ENCODE measurements around the gene PCSK5.
"Not testable (repeated sequence)": the region's sequence is repeated elsewhere in the genome, so short reads cannot be mapped to it uniquely, and the experiment has no call there.

The PCSK5 gene

DNA sequence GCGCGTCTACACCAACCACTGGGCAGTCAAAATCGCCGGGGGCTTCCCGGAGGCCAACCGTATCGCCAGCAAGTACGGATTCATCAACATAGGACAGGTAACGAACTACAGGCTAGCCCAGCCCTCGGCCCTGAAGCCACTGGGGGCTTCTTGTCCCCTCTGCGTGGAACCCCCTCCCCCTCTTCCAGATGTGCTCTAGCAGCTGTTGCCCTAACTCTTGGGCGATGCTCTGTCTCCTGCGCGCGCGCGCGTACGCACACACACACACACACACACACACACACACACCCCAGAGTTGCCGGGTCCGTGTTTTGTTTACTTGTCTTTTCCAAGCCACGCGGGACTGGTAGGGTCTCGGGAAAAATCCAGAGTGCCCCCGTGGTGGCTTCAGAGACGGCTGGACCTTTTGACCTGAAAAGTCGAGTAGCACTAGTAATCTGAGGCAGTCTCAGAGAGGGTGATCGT, 836 bp downstream of the PCSK5 start:
- DNase-seq, result peak; percentile 67 to 72

DNA sequence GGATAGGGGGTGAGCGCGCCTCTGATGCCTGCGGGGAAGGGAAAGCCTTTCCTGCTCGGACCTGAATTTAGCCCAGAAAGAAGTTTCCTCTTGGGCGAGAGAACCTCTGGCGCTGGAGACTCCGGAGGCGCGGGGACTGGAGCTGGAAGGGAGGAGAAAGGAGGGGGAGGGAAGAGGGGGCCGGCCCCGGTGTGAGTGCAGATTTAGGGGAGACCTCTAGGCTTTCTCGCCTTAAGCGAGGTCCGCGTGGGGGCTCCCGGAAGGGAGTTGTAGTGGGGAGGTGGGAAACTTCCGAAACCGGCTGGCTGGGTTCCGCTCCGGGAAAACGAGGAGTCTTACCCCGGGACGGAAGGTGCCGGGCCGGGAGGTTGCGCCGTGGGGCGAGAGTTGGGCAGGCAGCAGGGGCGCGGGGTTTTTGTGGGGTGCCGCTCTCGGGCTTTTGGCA, 1.3 kb downstream of the PCSK5 start:
- DNase-seq, result peak in 1 of 2 experiments; percentile 57

- peak; percentile 53 to 55 for DNase-seq
These were observed 1.9 kb downstream of the PCSK5 start for GRCh38 chr9:75892216-75892911.

DNA sequence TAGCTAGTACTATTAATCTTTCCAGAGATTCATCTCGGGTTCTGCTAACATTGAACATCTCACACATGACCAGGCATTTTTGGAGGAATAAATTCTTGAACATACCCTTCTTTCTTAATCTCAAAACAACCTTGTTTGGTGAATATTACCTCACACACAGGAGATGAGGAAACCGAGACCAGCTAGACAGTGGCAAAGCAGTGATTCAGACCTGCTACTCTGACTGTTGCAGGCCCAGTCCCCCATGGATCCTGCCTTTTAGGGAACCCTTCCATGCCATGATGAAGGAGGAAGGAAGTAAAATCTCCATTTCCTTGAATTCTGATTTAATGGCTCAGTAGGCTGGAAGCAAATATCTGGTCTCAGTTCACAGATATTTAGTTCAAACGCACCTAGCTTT, 2.6 kb downstream of the PCSK5 start:
- no peak for DNase-seq

DNA sequence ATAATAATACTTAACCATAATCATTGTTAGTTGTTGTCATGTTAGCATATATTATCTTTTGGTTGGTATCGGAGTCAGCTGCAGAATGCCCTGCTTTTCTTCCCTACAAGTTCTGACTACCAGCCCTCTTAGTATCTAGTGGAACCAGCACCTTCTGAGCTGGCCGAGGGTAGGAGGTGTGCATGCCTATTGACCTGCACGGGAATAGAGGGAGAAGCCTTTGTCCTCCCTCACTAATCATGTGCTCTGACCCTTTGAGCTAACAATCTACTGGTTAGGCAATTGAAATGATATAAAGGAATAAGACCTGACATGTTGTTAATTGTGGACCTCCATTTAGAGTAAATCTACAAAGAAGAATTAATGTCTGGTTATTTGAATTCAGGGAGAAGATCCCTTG, 4.1 kb downstream of the PCSK5 start:
- no peak for DNase-seq

- DNase-seq, result no peak
These were observed 4.6 kb downstream of the PCSK5 start for GRCh38 chr9:75895112-75895511.

DNA sequence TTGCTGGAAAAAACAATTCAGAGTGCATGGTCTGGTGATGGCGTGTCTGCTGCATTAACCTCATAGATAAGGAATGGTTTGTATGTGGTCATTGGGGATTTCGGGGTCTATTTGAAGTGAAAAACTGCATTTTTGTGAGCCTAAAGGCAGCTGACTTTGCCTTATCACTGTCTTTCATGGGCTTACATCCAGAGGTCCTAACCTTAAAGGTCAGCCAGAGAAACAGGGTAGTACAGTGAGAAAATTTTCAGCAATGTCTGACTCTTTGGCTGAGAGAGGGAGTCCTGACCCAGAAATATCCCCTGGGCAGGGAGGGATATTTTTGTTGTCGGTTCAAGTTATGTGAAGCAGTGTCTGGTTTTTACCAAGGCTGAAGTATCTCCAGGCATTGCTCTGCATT, 5.7 kb downstream of the PCSK5 start:
- no peak for DNase-seq

GRCh38 chr9:75900893-75901524, 10.5 kb downstream of the PCSK5 start:
- not testable (repeated sequence) for DNase-seq

DNA sequence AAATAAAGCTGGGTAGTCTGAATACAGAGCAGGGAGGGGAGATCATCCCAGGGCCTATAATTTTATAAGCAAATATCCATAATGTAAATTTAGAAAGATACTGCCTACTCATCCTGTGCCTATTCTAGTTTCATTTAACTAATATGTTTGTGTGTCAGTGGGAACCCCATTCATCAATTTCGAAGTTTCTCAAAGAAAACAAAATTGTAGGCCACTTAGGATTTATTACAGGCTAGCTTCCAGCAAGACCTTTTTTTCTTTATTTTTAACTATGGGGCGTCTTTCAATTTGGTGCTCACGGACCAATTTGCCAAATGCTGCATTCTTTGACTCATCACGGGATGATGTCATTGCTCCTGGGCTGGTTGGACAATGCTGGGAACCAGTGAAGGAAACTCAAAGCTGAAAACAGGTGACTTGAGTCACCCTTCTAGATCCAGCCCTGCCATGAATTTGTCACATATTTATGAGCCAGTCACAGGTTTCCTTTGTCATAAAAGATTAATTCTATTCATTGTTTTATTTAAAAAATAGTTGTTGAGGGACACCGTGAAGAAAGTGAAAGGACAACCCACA, 13.4 kb downstream of the PCSK5 start:
- DNase-seq, result peak; percentile 27 to 28

- no peak for DNase-seq
These were observed 13.9 kb downstream of the PCSK5 start for GRCh38 chr9:75904364-75904763.

DNA sequence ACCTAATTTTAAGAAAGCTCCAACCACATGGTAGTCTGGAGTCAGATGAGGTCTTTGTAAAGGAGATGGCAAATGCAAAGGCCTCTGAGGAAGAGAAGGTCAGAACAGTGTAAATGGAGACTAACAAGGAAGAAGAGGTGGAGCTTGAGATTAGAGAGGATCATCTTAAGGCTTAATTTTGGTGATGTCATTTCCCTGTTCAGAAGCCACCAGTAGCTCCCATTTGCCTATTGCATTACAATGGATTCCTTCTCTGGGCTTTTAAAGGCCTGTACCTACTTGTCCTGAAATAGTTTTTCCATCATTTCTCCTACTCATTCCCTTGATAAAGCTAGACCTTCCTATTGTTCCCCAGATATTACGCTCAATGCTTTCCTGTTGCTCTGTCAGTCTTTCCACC, 16.1 kb downstream of the PCSK5 start:
- DNase-seq, result no peak

GRCh38 chr9:75907329-75907728, 16.9 kb downstream of the PCSK5 start:
- DNase-seq, result no peak

GRCh38 chr9:75907923-75908322, 17.4 kb downstream of the PCSK5 start:
- no peak for DNase-seq

DNA sequence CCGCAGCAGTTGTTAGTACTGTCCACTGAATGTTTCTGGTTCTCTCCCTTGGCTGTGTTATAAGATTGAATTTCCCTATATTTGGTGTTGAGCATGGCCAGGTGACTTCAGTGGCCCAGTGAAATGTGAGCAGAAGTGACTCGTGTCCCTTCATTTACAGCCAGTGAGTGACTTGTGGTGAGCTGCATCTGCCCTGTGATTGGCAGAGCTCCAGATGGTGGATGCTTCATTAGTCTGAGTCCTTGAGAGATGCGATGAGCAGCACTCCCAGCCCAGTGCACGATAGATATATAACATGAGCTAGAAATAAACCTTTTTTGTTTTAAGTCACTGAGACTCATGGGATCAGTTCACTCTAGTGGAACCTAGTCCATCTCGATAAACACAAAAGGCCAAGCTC, 19.3 kb downstream of the PCSK5 start:
- no peak for DNase-seq

- DNase-seq, result no peak
These were observed 20.3 kb downstream of the PCSK5 start for GRCh38 chr9:75910731-75911130.

- DNase-seq, result peak; percentile 43 to 52
These were observed 20.9 kb downstream of the PCSK5 start for GRCh38 chr9:75911390-75911789.

DNA sequence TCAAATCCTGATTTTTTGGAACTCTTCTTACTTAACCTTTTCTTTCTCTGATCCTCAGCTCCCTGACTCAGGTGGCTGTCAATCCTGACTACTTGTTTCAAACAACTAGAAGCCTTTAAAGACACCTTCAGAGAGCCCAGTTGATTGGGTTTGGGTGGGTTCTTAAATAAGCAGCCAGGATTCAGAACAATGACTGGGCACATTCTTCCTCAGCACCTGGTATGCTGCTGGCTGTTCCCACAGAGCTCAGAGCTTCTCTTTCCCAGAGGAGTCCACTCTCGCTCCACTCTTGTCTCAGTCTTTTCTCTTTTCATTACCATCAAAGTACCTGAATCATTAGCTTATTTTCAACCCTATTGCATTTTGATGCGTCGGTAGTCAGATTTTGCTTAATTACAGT, 22.5 kb downstream of the PCSK5 start:
- DNase-seq, result no peak

DNA sequence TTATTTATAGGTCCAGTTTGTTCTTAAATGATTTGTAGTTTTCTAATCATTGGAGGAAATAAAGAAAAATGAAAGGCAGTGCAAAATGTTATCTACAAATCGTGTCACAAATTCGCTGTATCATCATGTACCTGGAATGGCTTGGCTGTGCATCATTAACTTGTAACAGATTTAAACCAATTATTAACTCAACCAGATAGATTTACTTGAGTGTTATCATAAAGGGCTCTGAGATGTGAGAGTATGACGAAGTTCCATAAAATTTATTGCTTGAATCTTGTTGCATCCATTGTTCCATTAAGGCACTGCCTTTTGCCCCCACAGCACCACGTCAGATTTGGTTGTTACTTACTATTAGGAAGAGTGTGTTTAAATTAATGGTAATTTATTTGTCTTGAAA, 23.5 kb downstream of the PCSK5 start:
- DNase-seq, result no peak

DNA sequence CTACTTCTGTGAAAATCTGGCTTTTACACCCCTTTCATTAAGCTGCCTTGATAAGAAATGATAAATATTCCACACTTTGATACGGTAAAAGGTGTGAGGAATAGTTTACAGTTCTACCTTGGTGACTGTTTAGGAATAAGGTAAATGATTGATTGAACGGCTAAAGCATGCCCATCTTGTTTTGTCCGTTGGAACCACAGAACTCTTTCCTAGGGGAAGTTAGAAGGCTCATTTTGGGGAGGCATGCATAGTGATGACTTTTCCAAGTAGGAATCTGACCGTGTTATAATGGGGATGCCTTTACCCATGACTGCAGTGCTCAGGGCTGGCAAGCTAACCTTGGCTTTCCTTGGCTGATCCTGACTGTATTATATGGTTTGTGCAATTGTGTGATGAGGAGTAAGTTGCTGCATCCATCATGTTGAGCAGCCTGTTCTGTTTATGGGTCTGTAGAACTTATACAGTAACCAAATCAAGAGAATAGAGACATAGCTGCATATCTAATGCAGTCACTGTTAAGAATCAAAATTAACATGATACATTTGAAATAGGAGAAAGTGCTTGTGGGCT, 24.5 kb downstream of the PCSK5 start:
- DNase-seq, result no peak

- DNase-seq, result peak in 1 of 2 experiments; percentile 25
These were observed 27.7 kb downstream of the PCSK5 start for GRCh38 chr9:75918154-75918553.

- DNase-seq, result no peak
These were observed 28.4 kb downstream of the PCSK5 start for GRCh38 chr9:75918909-75919308.

DNA sequence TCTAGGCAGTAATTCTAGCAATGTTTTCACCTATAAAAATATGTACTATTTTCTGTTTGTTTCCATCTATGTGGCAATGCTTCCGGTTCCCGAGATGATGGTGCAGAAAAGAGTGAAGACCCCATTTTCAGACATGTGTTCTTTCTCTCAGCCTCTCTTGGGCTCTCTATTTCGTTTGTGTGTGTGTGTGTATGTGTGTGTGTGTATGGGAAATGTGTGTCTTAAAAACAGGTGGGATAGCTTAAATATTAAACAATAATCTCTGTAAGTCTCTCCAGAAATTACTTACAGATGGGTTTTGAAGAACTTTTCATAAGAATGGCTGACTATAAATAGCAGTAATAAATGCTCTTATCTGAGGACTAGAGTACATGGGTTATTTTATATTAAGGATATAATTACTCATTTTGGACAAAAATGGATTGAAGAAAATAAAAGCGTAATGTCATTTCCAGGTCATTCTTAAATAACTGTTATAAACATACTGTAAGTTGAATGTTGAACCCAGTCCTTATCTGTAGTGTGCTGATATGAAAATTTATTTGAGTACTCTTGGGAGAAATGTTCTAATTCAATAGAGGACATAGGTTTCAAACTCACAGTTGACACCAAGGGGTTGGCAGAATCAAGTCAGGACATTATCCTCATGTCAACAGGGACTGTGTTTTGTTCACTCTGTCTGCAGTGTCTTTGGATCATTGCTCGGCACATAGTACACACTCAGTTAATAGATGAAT, 31.1 kb downstream of the PCSK5 start:
- no peak for DNase-seq

DNA sequence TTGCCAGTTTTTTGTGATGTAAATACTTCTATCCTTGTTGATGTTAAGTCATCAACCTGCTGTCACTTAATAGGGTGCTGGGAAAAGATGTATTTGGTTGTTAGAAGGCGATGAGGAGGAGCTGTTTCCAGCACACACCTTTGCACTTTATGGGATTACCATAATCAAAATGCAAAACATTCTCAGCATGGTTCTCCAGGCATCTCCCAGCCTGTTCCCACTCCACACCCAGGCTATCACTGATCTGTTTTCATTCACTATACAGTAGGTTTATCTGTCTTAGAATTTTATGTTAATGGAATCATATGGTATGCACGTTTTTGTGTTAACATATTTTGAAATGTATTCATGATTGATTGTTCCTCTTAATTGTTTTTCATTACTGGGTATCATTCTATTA, 35.9 kb downstream of the PCSK5 start:
- no peak for DNase-seq
